Stimulated activated CD4-positive, alpha-beta T cell treated with anti-CD3 and anti-CD28 coated beads, Interleukin-2, amount 100 ng/mL, for 4 hours (primary cell): Measurements from ENCODE around the gene GPC3.
"Not testable (repeated sequence)": the region's sequence is repeated elsewhere in the genome, so short reads cannot be mapped to it uniquely, and the experiment has no call there.

ENCODE experiments used
- DNase-seq: peaks from one replicate; pipeline ENCODE4 v3.0.0-alpha.2; 2020; ENCODE audit warnings: low read depth

The GPC3 gene

DNA sequence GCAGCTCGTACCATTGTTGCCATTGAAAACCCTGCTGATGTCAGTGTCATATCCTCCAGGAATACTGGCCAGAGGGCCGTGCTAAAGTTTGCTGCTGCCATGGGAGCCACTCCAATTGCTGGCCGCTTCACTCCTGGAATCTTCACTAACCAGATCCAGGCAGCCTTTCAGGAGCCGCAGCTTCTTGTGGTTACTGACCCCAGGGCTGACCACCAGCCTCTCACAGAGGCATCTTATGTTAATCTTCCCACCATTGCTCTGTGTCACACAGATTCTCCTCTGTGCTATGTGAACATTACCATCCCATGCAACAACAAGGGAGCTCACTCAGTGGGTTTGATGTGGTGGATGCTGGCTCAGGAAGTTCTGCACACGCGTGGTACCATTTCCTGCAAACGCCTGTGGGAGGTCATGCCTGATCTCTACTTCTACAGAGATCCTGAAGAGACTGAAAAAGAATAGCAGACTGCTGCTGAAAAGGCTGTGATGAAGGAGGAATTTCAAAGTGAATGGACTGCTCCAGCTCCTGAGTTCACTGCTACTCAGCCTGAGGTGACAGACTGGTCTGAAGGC, 222.3 kb downstream of the GPC3 start:
- not testable (repeated sequence) for DNase-seq

DNA sequence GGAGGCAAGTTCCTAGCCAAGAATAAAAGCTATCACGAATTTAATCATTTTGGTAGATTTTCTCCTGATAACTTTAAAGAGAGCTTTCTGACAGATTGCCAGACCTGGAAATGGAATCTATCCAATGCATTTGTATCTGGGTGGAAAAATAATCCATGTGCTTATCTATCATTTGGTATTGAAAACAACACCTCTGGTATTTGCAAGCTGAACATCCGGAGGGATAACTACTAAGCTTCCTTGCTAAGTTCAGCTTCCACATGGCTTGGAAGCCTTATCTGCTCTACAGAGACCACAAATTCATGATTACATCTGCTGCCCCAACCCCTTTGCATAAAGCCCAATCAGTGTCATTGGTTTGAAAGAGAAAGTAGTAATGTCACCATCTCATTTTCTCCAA, 230.7 kb downstream of the GPC3 start:
- DNase-seq, result no peak

DNA sequence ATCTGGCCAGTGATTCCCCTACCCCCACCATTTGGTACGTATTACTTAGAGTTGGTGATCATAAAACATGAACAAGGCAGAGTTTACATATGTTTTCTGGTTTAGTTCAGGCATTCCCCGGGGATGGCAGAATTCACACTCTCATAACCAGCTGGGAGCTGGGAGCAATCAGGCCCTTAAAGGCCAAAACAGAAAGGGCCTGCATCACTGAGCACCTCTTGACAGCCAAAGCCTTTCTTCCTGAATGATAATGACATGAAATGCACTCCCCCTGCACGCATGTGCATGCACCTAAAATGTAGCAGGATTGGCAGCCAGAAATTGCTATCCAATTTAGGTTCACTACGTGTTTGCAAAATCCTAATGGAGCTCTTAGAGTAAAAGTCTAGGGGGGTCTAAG, 235.4 kb downstream of the GPC3 start:
- DNase-seq, result no peak

DNA sequence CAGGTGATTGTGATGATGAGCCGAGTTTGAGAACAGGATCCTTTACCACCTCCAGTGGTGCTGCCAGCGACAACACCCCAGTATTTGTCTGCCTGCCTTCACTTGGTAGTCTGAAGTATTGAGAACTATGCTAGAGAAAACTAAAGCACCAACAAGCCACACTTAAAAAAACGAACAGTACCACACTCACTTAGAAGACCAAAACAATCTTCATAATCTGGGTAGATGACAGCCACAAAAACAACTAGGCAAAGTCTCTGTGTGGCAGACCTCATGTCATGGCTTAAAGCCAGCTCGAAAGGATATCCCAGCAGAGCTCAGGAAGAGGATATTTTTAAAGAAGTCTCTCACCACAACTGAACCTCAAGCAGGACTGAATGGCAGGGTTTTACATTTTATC, 236.0 kb downstream of the GPC3 start:
- DNase-seq, result no peak

DNA sequence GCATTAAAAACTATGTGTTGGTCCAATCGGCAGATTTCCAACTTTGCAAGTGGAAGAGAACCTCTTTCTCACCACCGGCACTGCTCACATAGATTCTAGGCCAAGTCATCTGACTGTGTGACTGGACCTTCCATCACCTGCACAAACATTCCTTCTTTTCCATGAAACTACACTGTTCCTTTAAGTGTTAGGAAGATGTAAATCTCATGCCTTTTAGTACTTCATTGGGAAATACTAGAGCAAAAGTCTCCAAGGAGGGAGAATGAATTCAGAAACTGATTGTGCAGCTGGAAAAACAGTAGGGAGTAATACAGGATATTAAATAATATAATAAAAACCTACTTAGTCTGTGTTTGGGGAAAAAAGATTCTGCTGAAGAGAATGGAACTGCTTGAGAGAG, 238.2 kb downstream of the GPC3 start:
- no peak for DNase-seq

DNA sequence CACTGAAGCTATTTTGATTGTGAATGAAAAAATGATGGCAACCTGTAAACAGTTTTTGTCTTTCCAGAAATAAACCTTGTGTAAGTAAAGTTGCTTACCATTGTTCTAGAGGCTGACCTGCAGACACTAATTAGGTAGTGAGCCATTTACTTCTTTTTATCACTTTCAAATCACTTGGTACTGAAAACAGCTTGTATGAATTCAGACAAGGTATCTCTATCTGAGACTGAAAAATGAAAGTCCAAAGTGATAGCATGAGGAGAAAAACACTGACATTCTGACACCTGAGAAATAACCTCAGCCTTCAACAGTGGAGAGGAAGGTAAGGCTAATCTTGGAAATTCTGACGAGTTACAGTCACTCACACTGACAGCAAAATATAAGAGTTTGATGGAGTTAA, 238.8 kb downstream of the GPC3 start:
- no peak for DNase-seq

DNA sequence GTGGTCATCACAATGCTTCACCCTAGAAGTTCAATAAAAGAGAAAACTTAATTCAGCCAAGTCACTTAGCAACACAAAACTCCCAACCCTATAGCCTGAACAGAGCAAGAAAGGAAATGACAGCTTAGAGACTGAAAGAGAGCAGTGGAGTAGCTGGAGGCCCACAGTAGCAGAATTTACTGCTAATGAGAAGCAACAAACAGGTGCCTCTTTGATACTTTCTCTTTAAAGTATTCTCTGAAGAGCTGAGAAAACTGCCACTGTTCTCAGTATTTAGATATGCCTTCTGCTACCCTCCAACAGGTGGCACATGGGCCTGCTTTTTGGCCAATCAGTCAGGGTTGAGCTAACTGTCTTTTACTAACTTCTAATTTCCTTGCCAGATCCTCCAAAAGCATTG, 240.0 kb downstream of the GPC3 start:
- no peak for DNase-seq

DNA sequence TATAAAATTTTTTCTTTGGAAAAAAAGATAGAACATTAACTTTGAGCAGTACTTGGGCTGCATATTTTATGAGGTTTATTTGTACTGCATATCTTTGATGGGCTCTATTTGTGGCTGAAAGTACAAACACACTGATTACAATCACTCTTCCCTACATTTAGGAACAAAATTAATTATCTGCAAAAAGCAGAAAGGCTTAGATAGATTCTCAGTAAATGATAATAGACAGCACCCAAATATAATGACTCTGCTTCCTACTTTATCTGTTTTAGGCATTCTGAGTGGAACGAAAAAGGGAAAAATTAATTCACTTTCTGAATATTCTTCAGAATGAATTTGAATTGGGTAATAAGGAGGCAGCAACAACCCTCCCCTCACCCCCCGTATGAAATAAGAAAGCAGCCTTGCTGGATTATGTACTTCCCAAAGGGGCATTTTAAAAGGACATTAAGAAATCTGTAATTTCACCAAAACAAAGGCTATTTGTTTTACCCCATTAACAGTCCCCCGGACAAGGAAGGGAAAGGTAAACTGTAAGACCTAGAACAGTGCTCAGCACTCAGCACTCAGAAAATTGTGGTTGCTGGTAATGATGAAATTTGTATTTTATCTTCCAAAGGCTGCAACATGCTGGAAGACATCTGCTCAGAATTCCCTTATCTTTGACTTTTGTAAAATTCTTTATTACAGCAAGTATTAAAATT, 242.6 kb downstream of the GPC3 start:
- no peak for DNase-seq

DNA sequence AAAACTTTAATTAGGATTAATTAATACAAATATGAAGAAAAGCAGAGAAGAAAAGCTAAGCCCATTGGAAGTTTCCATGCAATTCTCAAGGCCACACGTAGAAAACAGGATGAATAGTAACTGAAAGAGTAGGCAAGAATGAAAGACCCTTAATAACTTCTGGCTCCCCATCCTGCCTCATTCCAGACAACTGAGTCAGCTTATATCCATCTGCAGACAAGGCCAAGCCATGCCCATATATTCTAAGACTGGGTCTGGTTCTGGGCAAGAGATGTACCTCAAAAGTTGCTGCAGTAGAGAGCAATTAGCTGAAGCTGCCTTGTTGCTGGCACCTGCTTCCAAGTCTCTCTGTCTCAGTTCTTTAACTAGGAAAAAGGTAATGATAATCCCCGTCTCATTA, 244.1 kb downstream of the GPC3 start:
- no peak for DNase-seq

DNA sequence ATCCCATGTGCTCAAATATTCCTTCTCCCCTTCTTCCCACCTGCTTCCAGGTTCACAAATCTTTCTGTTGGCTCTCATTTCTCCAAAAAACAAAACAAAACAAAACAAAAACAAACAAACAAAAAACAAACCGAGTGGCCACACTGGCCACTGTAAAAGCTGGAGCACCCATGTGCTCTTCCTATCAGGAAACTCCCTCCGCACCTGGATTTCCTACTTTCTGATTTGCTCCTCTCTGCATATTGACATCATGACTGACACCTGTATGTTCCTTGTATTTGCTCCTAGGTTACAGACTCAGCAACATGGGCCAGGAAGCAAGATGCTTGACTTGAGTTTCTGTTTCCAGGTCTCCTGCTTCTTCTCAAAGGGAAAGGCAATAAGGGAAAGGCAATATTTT, 258.8 kb downstream of the GPC3 start:
- DNase-seq, result no peak

DNA sequence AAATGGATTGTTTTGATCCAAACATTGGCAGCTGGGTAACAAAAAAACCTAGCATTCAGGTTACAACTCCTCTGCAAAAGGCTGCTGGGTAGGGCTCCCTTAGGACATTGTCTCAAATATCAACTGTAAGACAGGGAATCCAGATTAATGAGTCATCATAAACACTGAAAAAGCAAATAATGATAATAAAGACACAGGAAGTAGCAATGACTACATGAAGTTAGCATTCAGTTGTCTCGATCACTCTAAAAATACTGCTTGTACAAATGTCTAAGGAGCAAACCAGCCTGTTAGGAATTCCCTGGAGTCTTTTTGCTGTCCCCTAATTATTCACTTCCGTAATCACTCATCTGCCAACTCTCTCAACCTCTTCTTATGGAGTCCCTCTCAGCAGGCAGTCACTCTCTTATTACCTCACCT, 259.2 kb downstream of the GPC3 start:
- DNase-seq, result no peak

DNA sequence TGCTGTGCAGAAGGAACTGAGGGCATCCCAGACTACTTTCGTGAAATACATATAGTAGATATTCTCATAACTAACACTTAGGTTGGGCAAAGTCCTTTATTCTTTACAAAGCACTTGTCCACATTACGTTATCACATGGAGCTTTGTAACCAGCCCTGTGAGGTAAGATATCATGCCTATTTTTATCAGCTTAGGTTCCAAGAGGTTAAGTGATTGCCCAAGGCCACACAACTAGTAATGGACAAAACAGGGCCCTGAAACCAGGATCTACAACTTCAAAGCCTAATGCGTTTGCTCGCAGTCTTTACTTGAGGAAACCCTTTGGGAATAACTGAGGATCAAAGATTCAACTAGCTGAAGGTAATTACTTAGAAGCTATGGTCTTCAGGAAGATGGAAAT, 261.5 kb downstream of the GPC3 start:
- DNase-seq, result no peak

DNA sequence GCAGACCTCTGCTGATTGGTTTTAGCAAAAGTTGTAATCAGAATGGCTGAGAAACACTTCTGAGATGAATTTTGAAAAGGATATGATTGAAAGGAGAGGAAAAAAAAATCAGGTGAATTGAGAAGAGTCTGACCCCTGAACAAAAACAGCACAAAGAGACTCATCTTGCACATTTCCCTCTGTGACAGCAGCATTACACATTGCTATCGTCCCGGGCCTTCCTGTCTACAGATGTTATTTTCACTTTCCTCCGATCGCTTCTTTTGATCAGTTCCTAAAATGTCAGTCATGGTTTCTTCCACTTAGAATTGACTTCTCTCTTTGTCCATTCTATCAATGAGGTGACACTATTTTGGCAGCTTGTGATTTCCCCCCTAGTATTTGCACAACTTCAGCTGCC, 262.6 kb downstream of the GPC3 start:
- no peak for DNase-seq

DNA sequence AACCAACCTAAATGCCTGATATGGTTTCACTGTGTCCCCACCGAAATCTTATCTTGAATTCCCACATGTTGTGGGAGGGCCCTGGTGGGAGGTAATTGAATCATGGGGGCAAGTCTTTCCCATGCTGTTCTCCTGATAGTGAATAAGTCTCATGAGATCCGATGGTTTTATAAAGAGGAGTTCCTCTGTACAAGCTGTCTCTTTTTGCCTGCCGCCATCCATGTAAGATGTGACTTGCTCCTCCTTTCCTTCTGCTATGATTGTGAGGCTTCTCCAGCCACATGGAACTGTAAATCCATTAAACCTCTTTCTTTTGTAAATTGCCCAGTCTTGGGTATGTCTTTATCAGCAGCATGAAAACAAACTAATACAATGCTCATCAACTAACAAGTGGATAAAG, 265.1 kb downstream of the GPC3 start:
- DNase-seq, result not testable (repeated sequence)

DNA sequence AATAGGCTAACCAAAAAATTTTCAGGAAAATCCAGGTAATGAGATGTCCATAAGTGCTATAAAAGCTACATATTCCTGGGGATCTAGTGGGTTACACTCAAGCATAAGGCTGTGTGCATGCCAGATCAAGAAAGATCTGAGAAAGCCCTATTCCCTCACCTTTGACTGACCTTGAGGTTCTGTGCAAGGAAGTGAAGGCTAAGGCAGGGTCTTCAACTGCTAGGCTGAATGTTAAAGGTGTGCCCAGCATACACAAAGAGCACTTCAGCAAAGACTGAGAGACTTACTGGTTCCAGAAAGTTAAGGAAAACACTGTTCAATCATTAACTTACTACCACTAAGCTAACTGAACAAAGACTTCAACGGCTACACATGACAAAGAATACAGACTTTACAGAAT, 269.7 kb downstream of the GPC3 start:
- no peak for DNase-seq

DNA sequence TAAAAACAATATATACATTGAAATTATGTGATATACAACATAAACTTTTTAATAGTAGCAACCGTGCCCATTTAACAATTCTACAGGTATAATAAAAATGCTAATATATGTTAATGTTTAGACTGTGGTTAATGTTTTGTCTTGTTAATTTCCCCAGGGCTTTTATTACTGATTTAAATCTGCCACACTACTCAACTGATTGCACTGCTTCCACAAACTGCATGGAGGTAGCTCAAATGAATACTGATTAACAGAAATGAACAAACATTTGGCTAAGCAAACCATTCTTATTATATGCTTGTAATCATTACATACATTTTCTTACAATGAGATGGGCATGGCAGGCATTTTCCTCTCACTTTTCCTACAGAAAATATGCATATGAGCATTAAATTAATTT, 275.9 kb downstream of the GPC3 start:
- DNase-seq, result no peak

DNA sequence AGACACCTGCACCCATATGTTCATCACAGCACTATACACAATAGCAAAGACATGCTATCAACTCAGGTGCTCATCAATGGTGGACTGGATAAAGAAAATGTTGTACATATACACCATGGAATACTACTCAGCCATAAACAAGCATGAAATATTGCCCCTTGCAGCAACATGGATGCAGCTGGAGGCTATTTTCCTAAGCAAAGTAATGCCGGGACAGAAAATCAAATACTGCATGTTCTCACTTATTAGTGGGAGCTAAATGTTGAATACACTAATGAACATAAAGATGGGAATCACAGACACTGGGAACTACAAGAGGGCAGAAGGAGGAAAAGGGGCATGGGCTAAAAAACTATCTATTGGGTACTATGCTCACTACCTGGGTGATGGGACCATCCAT, 278.5 kb downstream of the GPC3 start:
- no peak for DNase-seq

DNA sequence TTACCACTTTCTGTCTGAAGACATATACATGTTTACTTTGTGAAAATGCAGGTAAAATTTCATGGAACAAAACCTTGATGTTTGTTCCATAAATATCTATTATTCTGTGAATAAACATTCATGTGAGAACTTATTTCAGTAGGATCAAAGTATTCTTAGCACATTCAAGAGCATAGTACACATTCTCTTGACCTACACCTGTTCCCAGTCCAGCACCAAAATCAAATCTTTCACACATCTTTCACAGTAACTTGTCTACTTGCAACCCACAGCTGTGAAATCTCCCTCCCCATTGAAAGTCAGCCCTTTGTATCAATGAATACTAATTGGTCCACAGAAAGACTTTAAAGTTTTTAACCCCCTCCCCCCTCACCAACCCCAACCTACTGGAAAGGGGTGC, 283.2 kb downstream of the GPC3 start:
- DNase-seq, result no peak

DNA sequence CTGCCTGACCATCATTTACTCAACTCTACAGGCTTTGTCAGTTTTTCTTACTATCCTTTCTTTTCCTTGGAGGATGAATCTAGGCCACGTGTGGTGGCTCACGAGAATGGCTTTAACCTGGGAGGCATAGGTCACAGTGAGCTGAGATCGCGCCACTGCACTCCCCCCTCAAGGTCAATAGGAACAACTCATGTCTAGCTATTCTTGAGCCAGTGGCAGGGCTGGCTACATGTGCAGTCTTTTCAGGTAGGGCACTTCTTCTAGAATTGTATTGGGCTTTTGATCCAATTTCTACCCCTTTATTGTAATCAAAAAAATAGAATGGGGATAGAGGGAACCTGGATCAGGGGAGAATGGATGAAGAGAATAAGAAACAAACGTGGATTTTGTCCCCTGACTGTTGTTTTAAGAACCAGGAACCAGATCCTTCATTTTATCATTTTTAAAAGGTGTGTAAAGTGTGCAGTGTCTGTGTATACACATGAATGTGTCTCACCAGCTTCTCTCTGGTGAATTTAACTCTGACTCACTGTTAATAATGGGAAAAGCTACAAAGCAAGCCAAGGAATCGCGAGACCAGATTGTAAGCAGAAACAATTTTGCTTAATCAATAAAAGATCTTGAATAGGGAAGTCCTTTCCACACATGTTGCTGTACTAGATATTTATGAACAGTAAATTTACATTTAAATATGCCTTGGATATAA, 286.2 kb downstream of the GPC3 start:
- no peak for DNase-seq

DNA sequence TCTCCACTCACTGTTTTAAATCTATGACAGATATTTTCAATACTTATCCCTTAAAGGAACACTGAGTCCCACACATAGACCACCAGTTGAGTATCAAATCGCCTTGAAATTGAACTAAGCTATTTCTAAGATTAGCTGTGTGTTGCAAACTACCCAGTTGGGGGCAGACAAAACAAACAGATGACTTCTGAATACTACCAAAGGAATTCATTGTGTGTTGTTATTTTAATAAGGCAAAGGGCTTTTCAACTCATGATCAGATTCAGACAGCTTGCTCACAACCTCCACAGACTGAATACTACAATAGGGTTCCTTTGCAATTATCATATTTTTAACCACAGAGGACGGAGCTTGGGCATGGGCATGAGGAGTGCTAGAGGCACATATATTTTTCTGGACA, 287.1 kb downstream of the GPC3 start:
- no peak for DNase-seq

DNA sequence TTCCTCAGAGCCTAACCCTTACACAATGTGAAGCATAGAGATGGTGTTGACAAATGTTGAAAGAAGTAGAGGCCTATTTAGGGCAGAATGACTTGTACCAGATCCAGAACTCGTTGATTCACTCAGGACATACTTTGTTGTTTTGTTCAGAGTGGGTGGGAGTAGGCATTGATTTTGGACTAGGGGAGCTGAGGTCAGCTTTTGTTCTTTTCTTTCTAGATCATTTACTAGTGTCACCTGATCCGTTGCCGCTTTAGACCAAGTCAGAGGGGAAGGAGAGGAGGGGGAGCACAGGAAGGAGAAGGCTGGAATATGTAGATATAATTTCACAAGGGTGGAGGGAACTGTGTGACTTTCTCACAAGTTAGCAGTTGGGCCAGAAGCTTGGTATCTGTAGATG, 287.7 kb downstream of the GPC3 start:
- no peak for DNase-seq

DNA sequence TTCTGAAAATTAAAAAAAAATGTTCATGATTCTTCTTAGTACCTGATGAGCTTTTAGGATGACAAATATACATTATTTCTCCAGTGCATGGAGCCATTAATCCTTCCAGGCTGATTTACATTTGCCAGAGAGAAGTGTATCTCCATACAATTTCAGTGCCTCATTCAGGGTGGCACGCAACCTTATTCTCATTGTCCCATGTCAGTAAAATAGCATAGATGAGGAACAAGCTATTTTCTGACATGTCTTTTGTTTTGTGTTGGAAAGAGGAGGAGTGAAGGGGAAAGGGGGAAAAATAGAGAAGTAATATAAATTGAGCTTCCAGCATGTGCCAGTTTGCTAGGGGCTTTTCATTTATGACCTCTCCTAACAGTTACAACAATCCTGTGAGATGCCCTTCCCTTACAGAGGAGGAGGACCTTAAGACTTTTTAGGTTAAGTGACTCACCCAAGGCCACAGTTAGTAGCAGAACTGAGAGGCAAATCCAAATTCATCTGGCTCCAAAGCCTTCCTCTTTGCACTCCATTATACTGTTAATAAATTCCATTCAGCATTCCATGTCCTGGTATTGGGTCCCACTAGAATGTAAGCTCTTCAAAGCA, 295.3 kb downstream of the GPC3 start:
- no peak for DNase-seq

DNA sequence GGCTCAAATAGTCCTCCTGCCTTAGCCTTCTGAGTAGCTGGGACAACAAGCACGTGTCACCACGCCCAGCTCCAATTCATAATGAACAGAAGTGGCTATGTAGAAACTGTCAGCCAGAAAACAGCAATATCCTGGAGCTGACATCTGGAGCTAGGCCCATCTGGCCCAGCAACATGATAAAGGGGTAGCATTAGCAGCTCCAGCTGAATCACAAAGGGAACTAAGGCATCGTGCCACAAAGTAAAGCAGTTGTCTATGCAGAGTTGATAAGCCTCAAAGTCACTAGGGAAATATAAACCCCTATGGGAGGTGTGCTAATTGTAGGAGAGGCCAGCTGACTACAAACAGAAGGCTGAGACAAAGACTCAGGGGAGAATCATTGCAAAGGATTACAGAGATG, 299.6 kb downstream of the GPC3 start:
- DNase-seq, result no peak
